Measurements from ENCODE around the gene MAEA. TPM values are rescaled to one million over a fixed set of nuclear protein-coding genes. Genes with fewer than 3 reads are reported as not detected.

The MAEA gene
- total RNA-seq, 1 donor from 2014 or later: 68.2 TPM

DNA sequence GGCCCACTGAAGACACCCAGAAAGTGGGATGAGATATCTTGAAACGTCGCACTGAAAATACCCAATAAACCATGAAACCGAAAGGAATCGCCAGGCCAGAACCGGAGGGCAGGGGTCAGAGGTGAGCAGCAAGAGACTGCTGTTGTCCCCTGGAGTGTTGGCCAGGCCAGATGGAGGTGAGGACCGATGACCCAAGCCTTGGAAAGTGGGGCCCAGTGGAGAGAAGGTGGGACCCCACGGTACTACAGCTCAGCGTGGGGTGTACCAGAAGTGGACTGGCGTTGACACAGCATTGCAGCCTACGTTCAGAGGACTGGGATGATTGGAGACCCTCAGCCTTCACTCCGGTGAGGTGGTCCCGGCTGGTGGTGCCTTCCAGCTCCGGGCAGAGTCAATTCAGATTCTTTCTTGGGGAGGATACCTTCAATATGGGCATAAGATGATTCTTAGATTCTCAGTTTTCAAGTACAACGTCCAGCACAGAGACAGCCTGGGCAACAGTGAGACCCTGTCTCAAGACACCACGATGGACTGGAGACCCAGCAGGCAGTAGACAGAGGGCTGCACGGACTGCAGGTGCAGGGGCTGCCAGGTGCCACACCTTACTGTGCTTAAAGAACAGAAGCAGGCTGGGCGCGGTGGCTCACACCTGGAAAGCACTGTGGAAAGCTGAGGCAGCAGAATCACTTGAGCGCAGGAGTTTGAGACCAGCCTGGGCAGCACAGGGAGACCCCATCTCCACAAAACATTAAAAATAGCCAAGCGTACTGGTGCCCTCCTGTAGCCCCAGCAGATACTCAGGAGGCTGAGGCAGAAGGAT lies 23.3 kb downstream of the MAEA start:
- no peak overlapping the region for H3K27ac Mint-ChIP-seq (ENCODE audit: unreplicated experiment)

DNA sequence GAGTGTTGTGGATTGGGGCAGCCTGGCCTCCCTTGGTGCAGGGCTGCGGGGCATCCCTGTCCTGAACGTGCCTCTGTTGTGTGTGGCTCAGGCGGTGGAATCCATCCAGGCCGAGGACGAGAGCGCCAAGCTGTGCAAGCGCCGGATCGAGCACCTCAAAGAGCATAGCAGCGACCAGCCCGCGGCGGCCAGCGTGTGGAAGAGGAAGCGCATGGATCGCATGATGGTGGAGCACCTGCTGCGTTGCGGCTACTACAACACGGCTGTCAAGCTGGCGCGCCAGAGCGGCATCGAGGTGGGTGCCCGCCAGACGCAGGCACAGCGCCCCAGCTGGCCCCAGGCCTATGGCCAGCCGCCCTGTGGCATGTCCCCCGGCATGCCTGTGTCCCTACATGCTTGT lies 25.6 kb downstream of the MAEA start:
- Mint-ChIP-seq H3K36me3 (ENCODE audit: low read depth, unreplicated experiment) (peaks cover 48% of the 10 kb centered on the region), H3K27ac (ENCODE audit: unreplicated experiment) (no peak overlapping the region), H3K9me3 (ENCODE audit: unreplicated experiment) (no peaks in the 10 kb centered on the region), H3K4me1 (ENCODE audit: unreplicated experiment) (peaks cover 23% of the 10 kb centered on the region), H3K4me3 (ENCODE audit: unreplicated experiment) (peak overlapping the region; percentile 47), H3K27me3 (ENCODE audit: unreplicated experiment) (peaks cover 7% of the 10 kb centered on the region)
- TF ChIP-seq, protein P1, sequence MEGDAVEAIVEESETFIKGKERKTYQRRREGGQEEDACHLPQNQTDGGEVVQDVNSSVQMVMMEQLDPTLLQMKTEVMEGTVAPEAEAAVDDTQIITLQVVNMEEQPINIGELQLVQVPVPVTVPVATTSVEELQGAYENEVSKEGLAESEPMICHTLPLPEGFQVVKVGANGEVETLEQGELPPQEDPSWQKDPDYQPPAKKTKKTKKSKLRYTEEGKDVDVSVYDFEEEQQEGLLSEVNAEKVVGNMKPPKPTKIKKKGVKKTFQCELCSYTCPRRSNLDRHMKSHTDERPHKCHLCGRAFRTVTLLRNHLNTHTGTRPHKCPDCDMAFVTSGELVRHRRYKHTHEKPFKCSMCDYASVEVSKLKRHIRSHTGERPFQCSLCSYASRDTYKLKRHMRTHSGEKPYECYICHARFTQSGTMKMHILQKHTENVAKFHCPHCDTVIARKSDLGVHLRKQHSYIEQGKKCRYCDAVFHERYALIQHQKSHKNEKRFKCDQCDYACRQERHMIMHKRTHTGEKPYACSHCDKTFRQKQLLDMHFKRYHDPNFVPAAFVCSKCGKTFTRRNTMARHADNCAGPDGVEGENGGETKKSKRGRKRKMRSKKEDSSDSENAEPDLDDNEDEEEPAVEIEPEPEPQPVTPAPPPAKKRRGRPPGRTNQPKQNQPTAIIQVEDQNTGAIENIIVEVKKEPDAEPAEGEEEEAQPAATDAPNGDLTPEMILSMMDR (IDR thresholded peaks at IDR 0.05; ENCODE audit: unreplicated experiment): no peak
- DNase-seq (ENCODE audit: low spot score): no peak

More for the DNA sequence above, 23.3 kb downstream of the MAEA start:
- peaks cover 40% of the 10 kb centered on the region for H3K36me3 Mint-ChIP-seq (ENCODE audit: low read depth, unreplicated experiment)
- H3K4me3 Mint-ChIP-seq (ENCODE audit: unreplicated experiment): peak overlapping the region; percentile 69
- no peak for DNase-seq (ENCODE audit: low spot score)
- TF ChIP-seq, protein P1 (IDR thresholded peaks at IDR 0.05; ENCODE audit: unreplicated experiment): no peak
- H3K27me3 Mint-ChIP-seq (ENCODE audit: unreplicated experiment): peaks cover 7% of the 10 kb centered on the region
- peaks cover 22% of the 10 kb centered on the region for H3K4me1 Mint-ChIP-seq (ENCODE audit: unreplicated experiment)
- H3K9me3 Mint-ChIP-seq (ENCODE audit: unreplicated experiment): no peaks in the 10 kb centered on the region

DNA sequence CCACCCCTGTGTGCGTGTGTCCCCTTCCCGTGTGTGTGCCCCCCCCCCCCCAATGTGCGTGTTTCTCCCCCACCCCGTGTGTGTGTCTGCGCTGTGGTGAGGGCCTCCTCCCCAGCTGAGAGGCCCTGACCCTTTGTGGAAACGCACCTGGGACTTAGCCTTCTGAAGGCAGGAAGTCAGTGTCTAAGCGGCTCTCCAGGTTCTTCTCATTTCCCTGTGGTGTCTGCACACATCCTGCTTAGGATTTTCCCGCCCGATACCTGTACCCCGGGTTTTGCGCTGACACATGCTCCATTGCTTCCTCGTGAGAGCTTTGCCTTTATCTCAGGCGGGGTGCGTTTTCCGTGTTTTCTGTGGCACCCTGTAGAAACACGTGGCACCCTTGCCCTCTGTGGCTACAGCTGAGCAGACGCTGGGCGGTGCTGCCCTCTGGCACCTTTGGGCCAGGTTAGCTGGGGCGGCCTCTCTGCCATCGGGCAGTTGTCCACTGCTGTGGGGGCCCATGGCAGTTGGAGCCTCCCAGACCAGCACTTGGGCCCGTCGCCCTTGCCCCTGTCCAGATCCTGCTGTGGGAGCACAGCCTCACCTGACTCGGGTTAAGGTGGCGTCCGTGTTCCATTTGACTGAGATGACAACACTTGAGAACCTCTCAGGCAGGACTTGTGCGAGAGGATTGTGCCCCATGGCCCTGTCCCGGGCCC lies 26.3 kb downstream of the MAEA start:
- no peaks in the 10 kb centered on the region for H3K9me3 Mint-ChIP-seq (ENCODE audit: unreplicated experiment)
- no peak overlapping the region for H3K4me3 Mint-ChIP-seq (ENCODE audit: unreplicated experiment)

DNA sequence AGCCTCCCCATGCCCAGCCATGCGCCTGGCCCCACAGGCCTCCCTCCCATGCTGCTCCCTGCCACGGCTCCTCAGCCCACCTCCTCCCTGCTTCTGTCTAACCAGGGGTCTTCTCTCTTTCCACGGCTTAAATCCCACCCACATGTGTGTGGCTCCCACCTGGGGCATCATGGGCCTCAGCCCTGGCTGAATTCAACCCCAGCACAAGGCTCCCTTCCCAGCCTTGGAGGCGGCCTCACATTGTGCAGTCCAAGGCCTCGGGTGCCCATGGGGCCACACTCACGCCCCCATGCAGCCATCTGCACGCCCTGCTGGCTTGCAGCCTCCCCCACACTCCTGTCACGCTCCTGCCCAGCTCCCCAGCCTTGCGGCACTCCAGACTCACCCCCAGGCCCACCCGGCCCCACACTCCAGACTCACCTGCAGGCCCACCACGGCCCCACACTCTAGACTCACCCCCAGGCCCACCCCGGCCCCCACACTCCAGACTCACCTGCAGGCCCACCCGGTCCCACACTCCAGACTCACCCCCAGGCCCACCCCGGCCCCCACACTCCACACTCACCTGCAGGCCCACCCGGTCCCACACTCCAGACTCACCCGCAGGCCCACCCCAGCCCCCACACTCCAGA lies 27.0 kb downstream of the MAEA start:
- Mint-ChIP-seq H3K36me3 (ENCODE audit: low read depth, unreplicated experiment) (peaks cover 55% of the 10 kb centered on the region), H3K9me3 (ENCODE audit: unreplicated experiment) (no peaks in the 10 kb centered on the region)
- TF ChIP-seq, protein P1 (IDR thresholded peaks at IDR 0.05; ENCODE audit: unreplicated experiment): no peak

More for the DNA sequence above, 26.3 kb downstream of the MAEA start:
- Mint-ChIP-seq H3K4me1 (ENCODE audit: unreplicated experiment) (peaks cover 21% of the 10 kb centered on the region), H3K27ac (ENCODE audit: unreplicated experiment) (no peak overlapping the region), H3K27me3 (ENCODE audit: unreplicated experiment) (peaks cover 7% of the 10 kb centered on the region), H3K36me3 (ENCODE audit: low read depth, unreplicated experiment) (peaks cover 52% of the 10 kb centered on the region)
- TF ChIP-seq, protein P1 (IDR thresholded peaks at IDR 0.05; ENCODE audit: unreplicated experiment): no peak
- no peak for DNase-seq (ENCODE audit: low spot score)

More for the DNA sequence above, 27.0 kb downstream of the MAEA start:
- Mint-ChIP-seq H3K4me1 (ENCODE audit: unreplicated experiment) (peaks cover 19% of the 10 kb centered on the region), H3K4me3 (ENCODE audit: unreplicated experiment) (no peak overlapping the region), H3K27me3 (ENCODE audit: unreplicated experiment) (peaks cover 6% of the 10 kb centered on the region), H3K27ac (ENCODE audit: unreplicated experiment) (no peak overlapping the region)
- DNase-seq (ENCODE audit: low spot score): no peak
